SKM-1 (cell line): ENCODE data around the gene MORC2.

Experiments
- DNase-seq: peaks from one replicate; lab custom pipeline; 2025; ENCODE audit not compliant: unreplicated experiment; lab: John Stamatoyannopoulos, UW

Gene MORC2

GRCh38 chr22:30889996-30890480, 78.5 kb downstream of the MORC2 start:
- no peak for DNase-seq

DNA sequence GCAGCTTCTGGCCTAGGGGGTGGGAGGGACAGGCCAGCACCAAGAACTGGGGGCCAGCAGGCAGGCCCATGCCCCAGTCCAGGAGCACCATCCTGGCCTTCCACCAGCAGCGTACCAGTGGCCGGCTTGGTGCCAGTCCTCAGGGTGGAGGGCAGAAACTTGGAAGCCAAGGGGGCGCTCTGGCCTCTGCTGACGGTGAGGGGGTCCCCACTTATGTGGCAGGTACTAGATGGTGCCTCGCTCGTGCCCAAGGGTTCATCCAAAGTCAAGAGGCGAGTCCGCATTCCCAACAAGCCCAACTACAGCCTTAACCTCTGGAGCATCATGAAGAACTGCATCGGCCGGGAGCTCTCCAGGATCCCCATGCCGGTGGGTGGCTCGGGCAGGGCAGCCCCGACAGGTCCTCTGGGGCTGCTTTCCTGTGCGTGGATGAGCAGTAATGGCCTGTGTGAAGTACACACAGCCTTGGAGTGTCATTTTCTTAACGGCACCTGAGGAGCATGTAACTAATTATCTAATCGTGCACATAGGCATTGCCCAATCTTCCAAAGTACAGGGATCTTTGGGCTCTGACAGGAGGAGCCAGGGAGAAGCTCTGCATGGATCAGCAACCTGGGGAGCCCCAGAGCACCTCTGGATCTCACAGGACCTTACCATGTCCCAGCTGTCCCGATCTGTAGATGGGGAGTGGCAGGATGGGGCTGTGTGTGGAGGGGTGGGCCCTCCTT, 79.1 kb downstream of the MORC2 start:
- DNase-seq, result no peak

DNA sequence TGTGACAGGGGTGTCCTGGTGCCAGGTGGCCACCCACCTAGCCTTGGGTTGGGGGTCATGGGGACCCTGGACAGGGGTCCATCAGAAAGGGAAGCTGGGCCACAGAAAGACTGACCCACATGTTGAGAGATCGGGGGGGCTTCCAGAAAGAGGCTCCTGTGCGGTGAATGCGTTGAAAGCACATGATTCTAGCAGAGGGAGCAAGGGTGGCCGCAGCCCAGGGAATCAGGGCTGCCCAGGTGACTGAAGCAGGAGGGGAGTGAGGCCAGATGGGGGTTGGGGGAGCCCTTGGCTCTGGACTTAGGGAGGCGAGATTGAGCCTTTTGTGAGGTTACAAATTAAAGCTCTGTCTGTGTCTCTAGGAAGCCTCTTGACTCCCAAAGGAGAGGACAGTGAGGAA, 80.7 kb downstream of the MORC2 start:
- DNase-seq, result no peak

DNA sequence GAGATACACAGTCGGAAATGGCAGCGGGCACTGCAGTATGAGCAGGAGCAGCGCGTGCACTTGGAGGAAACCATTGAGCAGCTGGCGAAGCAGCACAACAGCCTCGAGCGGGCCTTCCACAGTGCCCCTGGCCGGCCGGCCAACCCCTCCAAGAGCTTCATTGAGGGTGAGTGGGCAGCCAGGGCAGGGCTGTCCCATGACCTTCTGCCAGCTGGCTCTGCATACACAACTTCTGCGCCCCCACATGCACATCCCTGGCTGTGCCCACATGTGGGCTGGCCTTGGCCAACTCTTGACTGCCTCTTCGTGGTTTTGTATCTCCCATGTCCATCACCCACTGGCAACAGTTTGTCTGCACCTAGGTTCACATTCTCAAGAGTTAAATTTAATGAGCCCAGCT, 81.1 kb downstream of the MORC2 start:
- DNase-seq, result no peak

DNA sequence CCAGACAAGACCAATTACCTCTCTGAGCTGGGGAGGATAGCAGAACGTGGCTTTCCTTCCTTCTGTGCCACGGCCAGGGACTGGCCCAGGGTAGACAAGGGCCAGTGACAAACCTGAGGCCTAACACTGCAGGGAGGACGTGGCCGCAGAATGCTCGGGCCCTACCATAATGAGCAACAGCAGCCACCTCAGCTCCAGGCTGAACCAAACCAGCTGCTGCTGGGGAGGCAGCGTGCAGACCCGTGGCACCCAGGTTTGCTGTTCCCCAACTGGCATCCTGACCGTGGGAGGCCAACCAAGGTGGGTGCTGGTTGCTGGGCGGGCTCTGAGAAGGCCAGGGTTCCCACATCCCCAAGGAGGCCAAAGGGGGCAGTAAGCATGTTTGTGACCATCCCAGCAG, 83.0 kb downstream of the MORC2 start:
- no peak for DNase-seq

GRCh38 chr22:30885001-30885366, 83.6 kb downstream of the MORC2 start:
- DNase-seq, result no peak

DNA sequence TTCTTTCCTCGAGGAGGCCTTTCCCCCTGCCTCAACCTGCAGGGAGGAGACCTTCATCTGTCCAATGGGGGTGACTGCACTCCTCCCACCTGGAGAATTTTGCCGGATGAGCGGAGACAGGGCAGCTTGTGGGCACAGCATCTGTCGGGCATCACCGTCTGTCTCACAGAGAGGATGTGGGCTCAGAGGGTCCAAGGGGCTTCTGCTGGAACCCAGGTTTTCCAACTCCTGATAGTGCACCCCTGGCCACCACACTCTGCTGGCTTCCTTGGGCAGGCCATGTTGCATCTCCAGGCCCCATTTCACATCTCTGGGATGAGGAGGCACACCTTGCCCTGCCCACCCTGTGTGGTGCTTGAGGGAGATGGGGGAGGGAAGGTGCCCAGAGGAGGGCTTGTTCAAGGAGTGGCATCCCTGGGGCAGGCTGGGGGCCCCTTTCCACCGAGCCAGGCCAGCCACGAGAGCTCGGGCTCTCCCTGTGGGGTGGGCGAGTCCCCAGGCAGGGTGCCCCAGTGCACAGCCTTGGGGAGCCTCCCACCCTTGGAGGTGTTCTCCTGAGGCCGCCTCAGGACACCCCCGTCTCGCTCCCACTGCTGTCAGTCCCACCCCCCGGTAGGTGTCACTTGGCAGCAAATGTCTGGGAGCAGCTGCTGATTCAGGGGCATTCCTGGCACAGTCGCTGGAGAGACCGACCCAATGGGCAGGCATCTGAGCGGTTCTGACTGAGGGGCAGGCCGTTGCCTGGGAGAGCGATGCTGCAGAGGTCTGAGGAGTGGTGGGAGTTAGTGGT, 84.2 kb downstream of the MORC2 start:
- DNase-seq, result no peak

DNA sequence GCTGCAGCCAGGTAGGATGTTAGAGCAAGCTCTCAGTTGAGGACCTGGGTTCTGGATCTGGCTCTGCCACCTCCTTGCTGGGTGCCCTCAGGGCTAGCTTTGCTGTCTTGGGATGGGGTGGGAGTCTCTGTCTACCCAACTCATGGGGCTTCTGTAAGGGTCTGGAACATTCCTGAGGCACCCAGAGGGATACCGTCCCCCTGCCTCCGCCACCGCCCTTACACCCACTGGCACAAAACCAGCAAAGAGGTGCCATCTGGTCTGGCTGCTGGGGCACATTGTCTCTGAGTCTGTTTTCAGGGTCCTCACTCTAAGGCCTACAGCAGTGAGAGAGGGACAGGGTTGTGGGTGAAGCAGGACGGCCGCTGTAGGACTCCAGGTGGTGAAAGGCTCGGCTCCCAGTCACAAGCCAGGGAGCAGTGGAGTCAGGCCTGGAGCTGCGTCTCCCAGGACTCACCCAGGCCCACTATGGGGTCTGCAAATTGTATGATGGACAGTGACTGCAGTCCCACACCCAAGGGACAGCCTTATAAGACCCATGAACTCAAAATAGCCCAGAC, 84.9 kb downstream of the MORC2 start:
- no peak for DNase-seq

DNA sequence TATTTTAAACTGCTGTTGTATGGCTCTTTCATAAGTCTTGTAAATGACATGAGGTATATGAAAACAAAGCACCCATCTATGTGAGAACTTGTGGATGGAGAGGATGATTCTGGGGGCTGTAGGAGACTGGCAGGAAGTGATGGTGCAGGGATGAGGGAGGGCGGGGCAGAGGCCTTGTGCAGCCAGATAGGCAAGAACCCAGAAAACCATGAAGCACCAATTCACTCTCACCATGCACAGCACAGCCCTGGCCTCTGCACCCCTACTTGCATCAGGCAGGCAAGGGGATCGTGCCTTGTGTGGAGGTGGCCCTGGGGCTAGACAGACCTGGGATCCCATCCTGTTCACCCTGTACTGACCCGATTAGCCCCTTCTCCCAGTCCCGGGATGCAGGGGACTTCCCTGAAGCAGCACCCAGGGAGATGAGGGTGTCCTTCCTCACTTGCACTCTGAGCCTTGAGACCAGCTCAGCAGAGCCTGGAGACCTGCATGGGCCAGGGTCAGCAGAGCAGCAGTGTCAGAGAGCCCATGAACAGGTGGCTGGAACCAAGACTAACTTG, 85.5 kb downstream of the MORC2 start:
- no peak for DNase-seq

DNA sequence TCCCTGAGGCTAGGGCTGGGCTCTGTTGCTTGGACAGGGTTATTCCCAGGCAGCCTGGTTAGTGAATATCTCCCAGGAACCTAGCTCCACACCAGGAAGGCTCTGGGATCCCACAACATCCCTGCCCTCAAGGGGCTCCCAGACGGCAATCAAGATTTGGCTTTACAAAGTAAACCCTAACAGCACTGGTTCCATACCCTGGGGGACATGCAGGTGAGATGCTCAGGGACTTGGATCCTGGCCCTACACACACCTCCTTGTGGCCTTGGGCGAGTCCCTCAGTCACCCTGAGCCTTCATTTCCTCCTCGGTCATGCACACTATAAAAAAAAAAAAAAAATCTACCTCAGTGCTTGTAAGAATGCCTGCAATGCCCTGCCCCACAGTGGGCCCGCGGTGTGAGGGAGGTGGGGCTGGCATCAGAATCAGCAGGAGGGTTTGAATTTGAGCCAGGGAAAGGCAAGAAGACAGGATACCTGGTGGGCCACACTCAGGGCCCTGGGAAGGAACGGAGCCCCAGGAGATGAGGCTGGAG, 86.3 kb downstream of the MORC2 start:
- DNase-seq, result no peak

DNA sequence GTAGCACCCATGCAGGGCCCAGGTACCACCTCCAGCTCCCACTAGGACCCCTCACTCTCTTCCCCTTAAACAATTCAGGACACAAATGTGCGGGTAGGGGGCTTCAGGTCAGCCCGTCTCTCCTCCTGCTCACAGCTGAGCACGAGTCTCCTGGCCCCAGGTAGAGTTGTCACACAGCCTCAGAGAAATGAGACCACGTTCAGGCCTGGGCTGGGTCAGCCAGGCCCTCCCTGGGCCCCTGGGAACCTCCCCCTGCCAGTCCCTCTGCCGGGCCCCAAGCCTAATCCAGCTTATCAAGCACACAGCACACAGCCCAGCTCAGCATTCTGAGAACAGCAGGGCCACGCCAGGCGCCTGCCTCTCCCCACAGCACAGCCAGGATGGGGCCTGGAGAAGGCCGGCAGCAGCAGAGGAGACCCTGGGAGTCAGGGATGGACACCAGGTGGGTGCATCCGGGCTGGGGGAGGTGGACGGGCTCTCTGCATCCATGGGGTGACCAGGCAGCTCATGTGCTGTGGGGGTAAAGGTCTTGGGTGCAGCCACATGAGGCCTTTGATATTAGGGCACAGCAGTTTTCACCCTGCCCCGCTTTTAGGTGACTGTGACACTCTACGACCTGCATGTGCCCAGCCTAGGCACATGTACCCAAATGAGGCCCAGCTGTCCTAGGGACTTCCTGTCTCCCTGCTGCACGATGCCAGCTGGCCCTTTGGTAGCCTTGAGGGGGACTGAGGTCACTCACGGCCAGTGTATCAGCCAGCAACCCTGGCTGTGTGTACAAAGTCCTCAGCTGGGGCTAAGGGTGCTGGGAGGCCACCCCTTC, 87.0 kb downstream of the MORC2 start:
- no peak for DNase-seq

GRCh38 chr22:30880847-30881246, 87.7 kb downstream of the MORC2 start:
- no peak for DNase-seq

- DNase-seq, result no peak
Observed at GRCh38 chr22:30880181-30880601, 88.4 kb downstream of the MORC2 start.

GRCh38 chr22:30879415-30879797, 89.2 kb downstream of the MORC2 start:
- no peak for DNase-seq

- DNase-seq, result no peak
Observed at GRCh38 chr22:30878516-30879414, 89.8 kb downstream of the MORC2 start.

- no peak for DNase-seq
Observed at GRCh38 chr22:30877662-30878515, 90.7 kb downstream of the MORC2 start.

DNA sequence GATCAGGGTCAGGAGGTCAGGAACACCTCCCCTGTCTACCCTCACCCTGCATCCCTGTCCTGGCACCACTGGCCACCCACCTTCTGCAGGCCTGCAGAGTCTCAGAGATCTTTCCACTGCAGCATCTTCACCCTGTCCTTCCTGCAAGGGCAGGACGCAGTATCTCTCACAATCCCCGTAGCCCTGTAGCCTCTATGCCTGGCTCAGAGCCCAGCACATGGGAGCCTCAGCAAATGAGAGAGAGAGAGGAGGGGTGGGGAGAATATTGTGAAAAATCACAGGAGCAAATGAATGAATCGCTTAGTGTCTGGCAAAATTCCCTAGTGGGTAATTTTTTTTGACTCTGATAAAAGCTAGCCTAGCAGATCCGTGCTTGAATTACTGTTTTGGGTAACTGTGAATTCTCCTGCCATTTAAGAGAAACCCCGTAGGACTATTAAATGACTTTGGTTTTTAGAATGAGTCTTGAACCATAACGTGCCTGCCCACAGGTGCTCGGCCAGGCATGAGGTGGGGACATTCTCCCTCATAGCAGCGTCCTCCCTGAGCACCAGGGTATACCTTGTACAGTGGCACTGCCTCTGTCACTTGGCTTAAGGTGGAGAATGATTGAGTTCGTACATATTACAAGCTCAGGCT, 91.5 kb downstream of the MORC2 start:
- DNase-seq, result no peak

- no peak for DNase-seq
Observed at GRCh38 chr22:30876221-30876751, 92.3 kb downstream of the MORC2 start.
